Loucy (cell line): ENCODE results near the gene CDT1.

ENCODE experiments used
- CTCF ChIP-seq: fragments of 200-600 bp; sonication (generic); conservative IDR thresholded peaks from 2 replicates; pipeline ENCODE4 v1.5.1; 2014; ENCODE audit warnings: mild to moderate bottlenecking, antibody characterized with exemption, low read length
- EZH2phosphoT487 ChIP-seq: fragments of 200-600 bp; IDR thresholded peaks from 2 replicates; pipeline ENCODE4 v1.6.1; 2018; ENCODE audit warnings: antibody characterized with exemption, mild to moderate bottlenecking, moderate library complexity, borderline replicate concordance

- TF ChIP-seq EZH2phosphoT487: no peak
- TF ChIP-seq CTCF: no peak
These were observed 48.0 kb downstream of the CDT1 start for GRCh38 chr16:88851616-88852015.
